Stimulated activated CD4-positive, alpha-beta T cell treated with anti-CD3 and anti-CD28 coated beads, Interleukin-15, amount 100 ng/mL, for 24 hours (primary cell): ENCODE data around the gene IQGAP1.
"Not testable (repeated sequence)": the region's sequence is repeated elsewhere in the genome, so short reads cannot be mapped to it uniquely, and the experiment has no call there.

Source experiments
- DNase-seq: peaks from one replicate; pipeline ENCODE4 v3.0.0-alpha.2; 2020

IQGAP1 gene

GRCh38 chr15:90367576-90367975 is 20.5 kb upstream of the IQGAP1 start:
- no peak for DNase-seq

- DNase-seq: no peak
These were observed 13.0 kb upstream of the IQGAP1 start for GRCh38 chr15:90375071-90375470.

- peak; percentile 56 for DNase-seq
These were observed 11.3 kb upstream of the IQGAP1 start for GRCh38 chr15:90376789-90377188.

GRCh38 chr15:90379263-90379662 is 8.8 kb upstream of the IQGAP1 start:
- DNase-seq: no peak

GRCh38 chr15:90381515-90381914 is 6.5 kb upstream of the IQGAP1 start:
- DNase-seq: no peak

DNA sequence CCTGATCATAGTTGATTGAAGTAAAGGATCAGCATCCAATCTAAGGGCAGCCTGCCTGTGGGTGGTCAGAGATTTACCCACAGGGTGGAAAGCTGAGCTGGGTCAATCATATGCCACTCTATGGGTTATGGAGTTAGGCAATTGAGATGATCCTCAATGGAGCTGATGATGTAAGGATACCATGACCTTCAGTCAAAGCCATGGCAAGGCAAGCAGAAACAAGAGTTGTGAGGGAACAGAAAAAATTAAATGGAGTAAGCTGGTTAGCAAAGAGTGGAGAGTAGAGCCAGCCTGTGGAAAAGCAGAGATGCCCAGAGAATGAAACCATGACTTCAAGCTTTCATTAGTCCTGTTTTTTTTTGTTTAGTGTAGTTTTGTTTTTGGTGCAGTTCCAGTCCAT is 5.7 kb upstream of the IQGAP1 start:
- no peak for DNase-seq

DNA sequence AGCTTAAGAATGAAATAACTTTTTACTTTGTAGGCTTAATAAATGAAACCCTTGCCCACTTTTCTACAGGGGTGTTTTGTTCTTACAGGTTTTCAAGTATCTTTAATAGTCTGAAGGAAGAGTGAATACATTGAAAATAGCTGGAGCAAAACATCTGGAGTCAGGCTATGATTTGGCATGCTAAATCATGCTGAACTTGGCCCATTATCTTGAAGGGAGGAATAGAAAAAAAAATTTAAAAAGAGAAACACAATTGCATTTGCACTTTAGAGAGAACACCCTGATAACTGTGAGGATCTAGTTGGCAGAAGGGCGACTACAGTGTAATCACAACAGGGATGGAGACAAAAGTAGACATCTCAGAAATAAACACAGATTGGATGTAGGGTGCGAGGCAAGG is 1.8 kb upstream of the IQGAP1 start:
- no peak for DNase-seq

DNA sequence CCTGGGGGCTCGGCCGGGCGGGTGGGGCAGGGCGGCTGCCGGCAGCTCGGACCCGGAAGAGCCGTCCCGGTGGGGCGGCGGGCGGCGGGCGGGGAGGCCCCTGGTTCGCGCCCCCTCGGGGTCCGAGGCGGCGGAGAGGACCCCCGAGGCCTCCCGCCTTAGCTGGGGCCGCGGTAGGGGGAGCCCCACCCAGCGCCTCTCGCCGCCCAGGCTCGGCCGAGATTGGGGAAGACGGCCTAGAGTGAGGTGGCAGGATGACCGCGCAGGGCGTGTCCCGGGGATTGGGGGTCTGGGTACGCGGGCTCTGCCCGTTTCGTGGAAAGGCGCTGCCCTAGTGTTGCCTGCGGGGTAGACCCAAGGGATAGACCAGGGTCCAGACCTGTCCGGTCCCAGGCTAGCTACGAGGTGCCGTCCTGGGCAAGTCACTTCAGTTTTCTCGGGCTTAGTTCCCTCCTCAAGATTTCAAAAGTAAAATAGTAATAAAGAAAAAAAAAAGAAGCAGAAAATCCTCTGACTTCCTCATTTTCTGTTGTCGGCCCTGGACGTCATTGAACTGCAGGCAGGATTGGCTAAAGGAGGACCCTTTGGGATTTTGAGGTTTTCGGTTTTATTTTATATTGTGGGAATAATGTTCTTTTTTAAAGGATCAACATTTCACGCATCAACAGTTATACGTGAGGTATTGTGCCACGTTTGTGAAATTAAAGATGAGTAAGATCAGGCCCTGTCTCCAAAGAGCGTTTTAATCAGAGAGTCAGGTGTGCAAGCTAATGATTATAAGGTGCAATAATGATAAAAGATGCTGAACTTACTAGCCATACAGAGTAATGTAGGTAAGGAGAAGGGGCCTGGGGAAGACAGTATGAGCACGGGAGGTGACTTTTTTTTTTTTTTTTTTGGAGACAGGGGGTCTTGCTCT is 679 bp downstream of the IQGAP1 start:
- peak; percentile 73 for DNase-seq

DNA sequence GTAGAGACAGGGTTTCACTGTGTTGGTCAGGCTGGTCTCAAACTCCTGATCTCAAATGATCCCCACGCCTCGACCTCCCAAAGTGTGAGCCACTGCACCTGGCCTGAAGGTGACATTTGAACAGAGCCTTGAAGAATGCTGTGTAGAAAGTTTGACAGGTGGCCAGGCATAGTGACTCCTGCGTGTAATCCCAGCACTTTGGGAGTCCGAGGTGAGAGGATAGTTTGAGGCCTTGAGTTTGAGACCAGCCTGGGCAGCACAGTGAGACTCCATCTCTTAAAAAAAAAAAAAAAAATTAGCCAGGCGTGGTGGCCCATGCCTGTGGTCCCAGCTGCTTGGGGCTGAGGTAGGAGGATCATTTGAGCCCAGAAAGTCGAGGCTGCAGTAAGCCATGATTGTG is 1.5 kb downstream of the IQGAP1 start:
- no peak for DNase-seq

GRCh38 chr15:90393040-90393439 is 5.0 kb downstream of the IQGAP1 start:
- DNase-seq: no peak

DNA sequence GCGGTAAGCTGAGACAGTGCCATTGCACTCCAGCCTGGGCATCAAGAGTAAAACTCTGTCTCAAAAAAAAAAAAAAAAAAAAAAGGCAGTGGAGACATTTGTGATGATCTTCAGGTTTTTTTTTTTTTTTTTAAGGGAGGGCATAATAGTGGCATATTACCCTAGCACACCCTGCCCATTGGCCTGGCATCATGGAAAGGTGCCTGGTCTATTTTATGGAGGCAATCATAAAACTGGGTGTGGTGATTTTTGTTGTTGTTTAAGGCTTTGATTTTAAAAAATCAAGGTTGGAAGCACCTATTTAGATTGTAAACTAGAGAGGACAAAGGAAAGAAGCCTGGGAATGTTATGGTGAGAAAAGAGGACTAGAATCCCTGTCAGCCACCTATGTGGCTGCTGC is 6.0 kb downstream of the IQGAP1 start:
- DNase-seq: no peak

GRCh38 chr15:90394748-90395442 is 6.9 kb downstream of the IQGAP1 start:
- no peak for DNase-seq

DNA sequence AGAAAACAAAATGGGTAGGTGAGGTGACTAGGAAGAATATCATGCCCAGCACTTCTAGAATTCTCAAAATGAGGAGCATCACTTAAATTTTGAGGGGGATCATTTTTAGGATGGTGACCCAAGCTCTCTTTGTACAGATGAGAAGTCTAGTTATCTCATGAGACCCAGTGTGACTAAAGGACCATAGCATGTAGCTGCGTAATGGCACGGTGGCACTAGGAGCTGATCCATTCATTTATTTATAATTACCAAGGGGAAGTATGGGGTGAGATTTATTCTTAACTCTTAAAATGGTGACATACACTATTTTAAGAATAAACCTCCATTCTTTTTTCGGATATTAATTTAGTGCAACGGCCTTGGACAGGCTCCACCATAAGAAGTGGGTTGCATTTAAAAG is 8.3 kb downstream of the IQGAP1 start:
- no peak for DNase-seq

DNA sequence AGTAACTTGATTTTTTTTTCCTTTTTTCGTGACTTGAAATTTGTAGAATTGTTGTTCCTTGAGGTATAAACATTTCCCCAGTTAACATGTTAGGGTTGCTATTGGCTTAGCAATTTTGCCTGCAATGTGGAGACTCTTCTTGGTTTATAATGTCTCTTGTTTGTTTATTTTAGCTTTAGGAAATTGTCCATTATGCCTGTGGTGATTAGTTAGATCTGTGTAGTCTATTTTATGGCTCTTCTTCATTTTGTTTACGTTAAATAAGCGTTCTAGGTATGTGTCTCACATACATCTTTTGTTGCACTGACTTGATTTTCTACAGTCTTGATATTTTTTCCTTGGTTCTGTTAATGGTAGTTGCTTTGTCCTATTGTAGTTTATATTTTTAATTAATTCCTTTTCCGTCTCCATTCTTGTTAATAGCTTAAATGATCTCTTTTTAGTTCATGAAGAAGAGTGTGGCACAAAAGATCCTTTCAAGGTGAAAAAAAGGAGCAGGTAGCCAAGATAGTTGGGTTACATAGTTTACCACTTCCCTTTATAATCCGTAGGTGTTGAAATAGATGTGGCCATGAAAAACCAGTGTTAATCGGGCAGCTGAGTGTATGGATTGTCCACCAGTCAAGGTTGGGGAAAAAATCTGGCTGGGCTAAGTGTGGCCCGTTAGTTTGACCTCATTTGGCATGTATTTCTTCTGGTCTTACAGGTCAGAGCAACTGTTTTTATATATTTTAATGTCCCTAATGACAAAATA is 12.1 kb downstream of the IQGAP1 start:
- no peak for DNase-seq

- peak; percentile 61 for DNase-seq
These were observed 12.8 kb downstream of the IQGAP1 start for GRCh38 chr15:90400759-90401314.

DNA sequence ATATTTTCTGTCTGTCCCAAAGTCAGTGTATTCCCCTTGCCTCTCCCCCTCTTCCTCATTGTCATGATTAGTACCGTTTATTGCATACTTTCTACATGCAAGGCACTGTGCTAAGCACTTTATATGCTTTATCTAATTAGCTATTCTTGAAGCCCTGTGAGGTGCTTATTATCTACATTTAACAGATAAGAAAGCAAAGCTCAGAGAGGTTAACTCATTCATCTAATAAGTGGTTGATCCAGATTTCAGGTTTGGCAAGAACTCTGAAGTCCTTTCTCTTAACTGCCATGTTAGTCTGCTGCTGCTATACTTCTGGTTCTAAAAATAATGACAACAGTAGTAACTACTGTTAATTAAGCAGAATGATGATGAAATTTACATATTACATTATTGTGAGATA is 13.5 kb downstream of the IQGAP1 start:
- no peak for DNase-seq

DNA sequence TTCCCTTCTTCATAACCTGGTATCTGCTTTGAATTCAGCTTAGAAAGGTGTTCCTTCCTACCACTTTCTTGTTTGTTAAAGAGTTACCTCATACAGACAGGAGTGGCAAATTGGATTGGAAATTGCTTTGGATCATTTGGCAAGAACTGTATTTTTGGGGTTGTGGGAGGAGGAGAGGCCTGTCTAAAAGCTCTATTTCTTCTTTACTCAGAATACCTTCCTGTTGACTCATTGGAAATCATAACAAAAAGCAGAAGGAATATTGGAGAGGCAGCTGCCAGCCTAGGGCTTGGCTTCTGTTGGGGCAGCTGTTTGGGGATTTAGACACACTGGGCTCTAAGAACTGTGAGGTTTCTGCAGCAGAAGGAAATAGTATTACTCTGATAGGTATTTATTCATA is 14.2 kb downstream of the IQGAP1 start:
- DNase-seq: no peak

DNA sequence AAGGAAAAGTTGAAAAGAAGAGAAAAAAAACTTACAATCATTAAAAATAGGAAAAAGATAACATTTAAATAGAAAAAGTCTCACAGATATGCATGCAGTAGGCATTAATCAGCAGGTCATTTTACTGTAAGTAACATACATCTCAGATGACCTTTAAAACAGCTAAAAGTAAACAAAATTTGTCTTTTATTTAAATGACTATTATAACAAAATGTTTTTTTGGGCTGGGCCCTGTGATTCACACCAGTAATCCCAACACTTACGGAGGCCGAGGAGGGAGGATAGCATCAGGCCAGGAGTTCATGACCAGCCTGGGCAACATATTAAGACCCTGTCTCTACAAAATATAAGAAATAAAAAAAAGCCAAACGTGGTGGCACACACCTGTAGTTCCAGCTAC is 14.7 kb downstream of the IQGAP1 start:
- no peak for DNase-seq

- no peak for DNase-seq
These were observed 17.1 kb downstream of the IQGAP1 start for GRCh38 chr15:90405055-90405607.

GRCh38 chr15:90407336-90407735 is 19.3 kb downstream of the IQGAP1 start:
- no peak for DNase-seq

- DNase-seq: no peak
These were observed 19.9 kb downstream of the IQGAP1 start for GRCh38 chr15:90407871-90408317.

DNA sequence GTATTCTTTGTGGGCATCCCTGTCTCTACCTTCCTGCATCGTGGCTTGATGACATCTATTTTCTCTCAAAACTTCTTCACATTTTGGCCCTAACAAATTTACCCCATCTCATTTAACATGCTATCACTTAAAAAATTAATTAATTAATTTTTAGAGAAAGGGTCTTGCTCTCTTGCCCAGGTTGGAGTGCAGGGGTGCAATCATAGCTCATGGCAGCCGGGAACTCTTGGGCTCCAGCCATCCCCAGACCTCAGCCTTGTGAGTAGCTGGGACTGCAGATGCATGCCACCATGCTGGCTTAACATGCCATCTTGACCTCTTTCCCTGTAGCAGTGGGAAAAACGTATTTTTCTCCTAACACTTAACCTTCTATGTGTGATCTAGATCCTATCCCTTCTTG is 20.6 kb downstream of the IQGAP1 start:
- no peak for DNase-seq

GRCh38 chr15:90409587-90409986 is 21.5 kb downstream of the IQGAP1 start:
- DNase-seq: not testable (repeated sequence)
